Lung (tissue), 12 donors: ENCODE results near the gene CDC42BPA. TPM values are rescaled to one million over a fixed set of nuclear protein-coding genes. Genes with fewer than 3 reads are reported as not detected.
A peak's percentile ranks its signal among the peaks of the same experiment; 100 is the strongest.

Experiments used
- ATAC-seq: fragments of 200-7000 bp; cut with Tn5 transposase; one replicate; pipeline ENCODE4 v1.9.1; 2020; ENCODE audit warnings: moderate number of reproducible peaks; ENCODE audit not compliant: insufficient read depth, low FRiP score
- DNase-seq, 3 donors: peaks; one replicate each; pipeline ENCODE4 v3.0.0-alpha.2; 2013 to 2017
- H3K27ac ChIP-seq, 2 donors: one replicate each; pipeline ENCODE4 v1.5.1; 2013; ENCODE audit warnings: mild to moderate bottlenecking in 2 of 2, moderate library complexity in 2 of 2, control low read depth in 1 of 2, inconsistent platforms in 1 of 2, low read depth in 1 of 2, low read length in 1 of 2
- H3K27me3 ChIP-seq, 3 donors: one replicate each; pipeline ENCODE4 v1.5.1; 2013; ENCODE audit warnings: low read length in 2 of 3; ENCODE audit not compliant: control insufficient read depth in 3 of 3, insufficient read depth in 3 of 3
- H3K36me3 ChIP-seq, 4 donors: one replicate each; pipeline ENCODE4 v1.5.1; 2013; ENCODE audit warnings: low read length in 4 of 4, mild to moderate bottlenecking in 1 of 4, moderate library complexity in 1 of 4; ENCODE audit not compliant: control insufficient read depth in 4 of 4, insufficient read depth in 4 of 4
- H3K4me1 ChIP-seq, 5 donors: one replicate each; pipeline ENCODE4 v1.5.1; 2013; ENCODE audit warnings: low read length in 5 of 5, mild to moderate bottlenecking in 2 of 5, moderate library complexity in 1 of 5; ENCODE audit not compliant: control insufficient read depth in 5 of 5, insufficient read depth in 5 of 5
- H3K4me3 ChIP-seq: one replicate; pipeline ENCODE4 v1.5.1; 2013; ENCODE audit warnings: mild to moderate bottlenecking, control low read depth, moderate library complexity
- H3K9ac ChIP-seq, 2 donors: one replicate each; pipeline ENCODE4 v1.5.1; 2013; ENCODE audit warnings: low read length in 2 of 2, control low read depth in 1 of 2; ENCODE audit not compliant: insufficient read depth in 1 of 2
- H3K9me3 ChIP-seq, 4 donors: one replicate each; pipeline ENCODE4 v1.5.1; 2013; ENCODE audit warnings: low read length in 3 of 4, mild to moderate bottlenecking in 1 of 4, moderate library complexity in 1 of 4; ENCODE audit not compliant: control insufficient read depth in 4 of 4, insufficient read depth in 3 of 4
- CTCF ChIP-seq: IDR thresholded peaks from 2 replicates; pipeline ENCODE4 v1.5.1; 2012; ENCODE audit warnings: mild to moderate bottlenecking; ENCODE audit errors: control extremely low read depth, extremely low read depth
- WGBS, 2 donors: extraction: QIAGEN DNeasy Blood & Tissue Kit; methylation state at CpG; one replicate each; pipeline ENCODE4 v1.1.7; 2013; 5-methylcytosine and 5-hydroxymethylcytosine counted together
- polyA plus RNA-seq, 2 donors: library from polyadenylated mRNA; stranded (reverse); fragments of 200-250 nt; gene quantifications; one replicate each; pipeline ENCODE4 v1.2.1, GENCODE V29; 2013
- total RNA-seq, 2 donors: library from RNA; depleted of rRNA in 1 of 2; stranded (reverse); fragments of >200 nt in 1 of 2; gene quantifications; one replicate each; pipeline ENCODE4 v1.2.1, GENCODE V29; 2014 to 2021
- donor health status: control.
- donor health status: control.
- donor health status: Bipolar disorder and iron deficiency.
- donor health status: healthy.
- donor health status: DM: yes; HTN: yes; CAD: no.

Gene CDC42BPA
- total and polyA plus RNA-seq, 4 donors: 6.4 to 97.4 (median 20.2) TPM

GRCh38 chr1:227333423-227333822 lies 15.1 kb upstream of the CDC42BPA start:
- Histone ChIP-seq H3K27ac (no peak overlapping the region), H3K27me3 (no peaks in the 10 kb centered on the region), H3K9me3 (peaks cover 0 to 3% (median 0%) of the 10 kb centered on the region in 4 donors), H3K4me3 (no peak overlapping the region), H3K36me3 (no peaks in the 10 kb centered on the region), H3K4me1 (no peaks in the 10 kb centered on the region), H3K9ac (no peak overlapping the region)
- no peak for ATAC-seq
- WGBS, 2 donors: 93 to 96% methylated on average over 4 of the region's 4 CpGs
- no peak for TF ChIP-seq CTCF
- no peak for DNase-seq

- Histone ChIP-seq H3K4me1 (no peaks in the 10 kb centered on the region), H3K36me3 (no peaks in the 10 kb centered on the region), H3K9me3 (peaks cover 0 to 3% (median 0%) of the 10 kb centered on the region in 4 donors), H3K4me3 (no peak overlapping the region), H3K27me3 (no peaks in the 10 kb centered on the region), H3K9ac (peak overlapping the region in 1 of 2 donors; percentile 23), H3K27ac (no peak overlapping the region)
- no peak for TF ChIP-seq CTCF
- WGBS, 2 donors: 76 to 84% methylated on average over 8 of the region's 8 CpGs
- peak in 1 of 3 donors; percentile 42 for DNase-seq
- no peak for ATAC-seq
Observed at GRCh38 chr1:227330279-227331076, 12.2 kb upstream of the CDC42BPA start.

GRCh38 chr1:227328405-227329019 lies 10.2 kb upstream of the CDC42BPA start:
- 86 to 88% methylated on average over 6 of the region's 6 CpGs for WGBS, 2 donors
- Histone ChIP-seq H3K4me1 (no peaks in the 10 kb centered on the region), H3K9me3 (peaks cover 0 to 4% (median 0%) of the 10 kb centered on the region in 4 donors), H3K4me3 (no peak overlapping the region), H3K9ac (no peak overlapping the region), H3K27me3 (no peaks in the 10 kb centered on the region), H3K36me3 (no peaks in the 10 kb centered on the region), H3K27ac (no peak overlapping the region)
- ATAC-seq (no peak), DNase-seq (no peak)
- no peak for TF ChIP-seq CTCF
